ENCODE measurements around the gene TXNDC12.

- TF ChIP-seq, protein P1, sequence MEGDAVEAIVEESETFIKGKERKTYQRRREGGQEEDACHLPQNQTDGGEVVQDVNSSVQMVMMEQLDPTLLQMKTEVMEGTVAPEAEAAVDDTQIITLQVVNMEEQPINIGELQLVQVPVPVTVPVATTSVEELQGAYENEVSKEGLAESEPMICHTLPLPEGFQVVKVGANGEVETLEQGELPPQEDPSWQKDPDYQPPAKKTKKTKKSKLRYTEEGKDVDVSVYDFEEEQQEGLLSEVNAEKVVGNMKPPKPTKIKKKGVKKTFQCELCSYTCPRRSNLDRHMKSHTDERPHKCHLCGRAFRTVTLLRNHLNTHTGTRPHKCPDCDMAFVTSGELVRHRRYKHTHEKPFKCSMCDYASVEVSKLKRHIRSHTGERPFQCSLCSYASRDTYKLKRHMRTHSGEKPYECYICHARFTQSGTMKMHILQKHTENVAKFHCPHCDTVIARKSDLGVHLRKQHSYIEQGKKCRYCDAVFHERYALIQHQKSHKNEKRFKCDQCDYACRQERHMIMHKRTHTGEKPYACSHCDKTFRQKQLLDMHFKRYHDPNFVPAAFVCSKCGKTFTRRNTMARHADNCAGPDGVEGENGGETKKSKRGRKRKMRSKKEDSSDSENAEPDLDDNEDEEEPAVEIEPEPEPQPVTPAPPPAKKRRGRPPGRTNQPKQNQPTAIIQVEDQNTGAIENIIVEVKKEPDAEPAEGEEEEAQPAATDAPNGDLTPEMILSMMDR (IDR thresholded peaks at IDR 0.05), result no peak
- no peak for TF ChIP-seq POLR2A (IDR thresholded peaks at IDR 0.05)
These were observed 17.3 kb upstream of the TXNDC12 start for GRCh38 chr1:52072291-52072690.
